D721Med (cell line): ENCODE measurements around the gene SLC4A9.

Experiments used
- DNase-seq: peaks from one replicate; pipeline ENCODE4 v3.0.0; 2011; ENCODE audit warnings: low spot score; ENCODE audit not compliant: insufficient read length
- FAIRE-seq: peaks from 2 replicates; lab custom pipeline; 2011; peaks lifted over from hg19 to GRCh38; lab: Jason Lieb, UNC
- TF ChIP-seq, protein P1 (sequence below): IDR thresholded peaks from 2 replicates; pipeline ENCODE4 v1.5.1; 2012; ENCODE audit warnings: mild to moderate bottlenecking, control low read depth; ENCODE audit not compliant: insufficient read depth; ENCODE audit errors: missing control alignments

The SLC4A9 gene

DNA sequence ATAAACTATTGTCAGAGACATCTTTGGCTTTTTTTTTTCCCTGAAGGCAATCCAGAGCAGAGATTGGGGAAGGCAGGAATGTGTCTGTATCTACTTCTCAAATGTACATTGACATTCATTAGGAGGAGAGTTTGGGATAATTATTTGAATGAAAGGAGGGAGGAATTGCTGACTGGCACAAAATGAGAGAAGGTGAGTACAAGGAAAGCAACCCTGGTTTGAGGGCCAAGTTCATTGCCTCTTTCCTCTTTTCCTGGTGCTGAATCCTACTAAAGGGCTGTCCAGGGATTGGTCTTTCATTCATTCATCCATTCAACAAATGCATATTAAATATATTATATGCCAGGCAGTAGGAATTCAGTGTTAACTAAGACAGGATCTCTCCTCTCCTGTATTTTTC lies 22.9 kb downstream of the SLC4A9 start:
- DNase-seq, result no peak
- TF ChIP-seq, protein P1, sequence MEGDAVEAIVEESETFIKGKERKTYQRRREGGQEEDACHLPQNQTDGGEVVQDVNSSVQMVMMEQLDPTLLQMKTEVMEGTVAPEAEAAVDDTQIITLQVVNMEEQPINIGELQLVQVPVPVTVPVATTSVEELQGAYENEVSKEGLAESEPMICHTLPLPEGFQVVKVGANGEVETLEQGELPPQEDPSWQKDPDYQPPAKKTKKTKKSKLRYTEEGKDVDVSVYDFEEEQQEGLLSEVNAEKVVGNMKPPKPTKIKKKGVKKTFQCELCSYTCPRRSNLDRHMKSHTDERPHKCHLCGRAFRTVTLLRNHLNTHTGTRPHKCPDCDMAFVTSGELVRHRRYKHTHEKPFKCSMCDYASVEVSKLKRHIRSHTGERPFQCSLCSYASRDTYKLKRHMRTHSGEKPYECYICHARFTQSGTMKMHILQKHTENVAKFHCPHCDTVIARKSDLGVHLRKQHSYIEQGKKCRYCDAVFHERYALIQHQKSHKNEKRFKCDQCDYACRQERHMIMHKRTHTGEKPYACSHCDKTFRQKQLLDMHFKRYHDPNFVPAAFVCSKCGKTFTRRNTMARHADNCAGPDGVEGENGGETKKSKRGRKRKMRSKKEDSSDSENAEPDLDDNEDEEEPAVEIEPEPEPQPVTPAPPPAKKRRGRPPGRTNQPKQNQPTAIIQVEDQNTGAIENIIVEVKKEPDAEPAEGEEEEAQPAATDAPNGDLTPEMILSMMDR, result no peak
- no peak for FAIRE-seq

DNA sequence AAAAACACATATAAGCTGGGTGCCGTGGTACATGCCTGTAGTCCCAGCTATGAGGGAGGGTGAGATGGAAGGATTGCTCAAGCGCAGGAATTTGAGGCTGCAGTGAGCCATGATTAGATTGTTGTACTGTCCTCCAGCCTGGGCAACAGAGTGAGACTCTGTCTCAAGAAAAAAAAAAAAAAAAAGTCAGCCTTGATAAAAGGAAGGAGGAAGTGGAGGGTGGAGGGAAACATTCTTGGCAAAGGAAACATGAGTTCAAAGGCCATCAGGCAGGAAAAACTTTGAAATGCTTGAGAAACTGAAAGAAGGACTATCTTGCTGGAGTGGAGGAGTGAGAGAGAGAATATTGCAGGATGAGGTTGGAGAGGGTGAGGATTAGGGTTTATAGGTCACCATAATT lies 23.3 kb downstream of the SLC4A9 start:
- FAIRE-seq, result no peak
- TF ChIP-seq, protein P1, result no peak
- DNase-seq, result no peak

DNA sequence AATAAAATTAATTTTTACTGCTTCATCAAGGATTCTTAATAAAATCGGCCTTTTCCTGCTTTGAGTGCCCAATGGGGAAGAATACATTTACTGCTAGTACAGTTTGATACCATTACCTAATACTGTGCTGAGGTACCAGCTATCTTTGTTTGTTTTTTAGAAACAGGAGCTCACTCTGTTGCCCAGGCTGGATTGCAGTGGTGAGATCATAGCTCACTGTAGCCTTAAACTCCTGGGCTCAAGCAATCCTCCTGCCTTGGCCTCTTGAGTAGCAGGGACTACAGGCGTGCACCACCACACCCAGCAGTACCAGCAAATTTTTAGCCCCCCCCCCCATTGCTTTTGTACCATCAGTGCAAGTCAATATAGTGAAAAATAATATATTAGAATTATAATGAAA lies 28.1 kb downstream of the SLC4A9 start:
- no peak for FAIRE-seq
- TF ChIP-seq, protein P1, result no peak
- DNase-seq, result no peak

DNA sequence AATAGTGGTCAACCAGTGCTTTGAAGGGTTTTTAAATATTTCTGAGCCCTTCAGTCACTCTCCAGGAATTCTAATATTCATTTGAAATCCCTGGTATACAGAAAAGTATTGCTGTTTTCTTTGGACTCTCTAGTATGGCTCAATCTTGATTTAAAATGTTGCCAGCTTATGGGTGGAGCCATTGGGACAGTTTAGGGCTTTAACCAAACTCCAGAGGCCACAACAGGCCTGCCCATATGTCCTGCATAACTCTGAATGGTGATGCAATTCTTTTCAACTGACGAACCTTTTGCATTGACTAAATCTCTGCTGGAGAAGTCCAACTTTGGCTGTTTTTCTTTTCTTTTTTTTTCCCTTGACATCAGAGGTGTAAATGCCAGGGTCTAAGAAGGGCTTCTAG lies 31.3 kb downstream of the SLC4A9 start:
- no peak for FAIRE-seq
- no peak for DNase-seq
- TF ChIP-seq, protein P1, result no peak

DNA sequence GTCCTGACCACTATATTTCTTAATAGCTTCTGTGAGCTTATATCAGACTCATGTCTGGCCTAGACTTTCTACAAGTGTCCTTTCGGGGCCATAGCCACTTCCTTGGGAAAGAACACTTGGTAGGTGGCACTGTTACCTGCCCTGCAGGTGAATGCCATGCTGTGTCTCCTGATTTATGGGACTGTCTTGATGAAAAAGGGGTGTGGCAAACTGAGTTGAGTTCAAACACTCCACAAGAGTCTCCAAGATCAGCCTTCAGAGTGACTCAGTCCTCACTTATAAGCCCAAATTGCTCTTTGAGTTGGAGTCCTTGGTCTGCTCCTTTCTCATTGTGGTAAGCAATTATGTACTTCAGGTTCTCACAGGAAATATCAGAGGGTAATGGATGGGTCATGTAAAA lies 31.7 kb downstream of the SLC4A9 start:
- DNase-seq (no peak), FAIRE-seq (no peak)
- TF ChIP-seq, protein P1, result no peak

DNA sequence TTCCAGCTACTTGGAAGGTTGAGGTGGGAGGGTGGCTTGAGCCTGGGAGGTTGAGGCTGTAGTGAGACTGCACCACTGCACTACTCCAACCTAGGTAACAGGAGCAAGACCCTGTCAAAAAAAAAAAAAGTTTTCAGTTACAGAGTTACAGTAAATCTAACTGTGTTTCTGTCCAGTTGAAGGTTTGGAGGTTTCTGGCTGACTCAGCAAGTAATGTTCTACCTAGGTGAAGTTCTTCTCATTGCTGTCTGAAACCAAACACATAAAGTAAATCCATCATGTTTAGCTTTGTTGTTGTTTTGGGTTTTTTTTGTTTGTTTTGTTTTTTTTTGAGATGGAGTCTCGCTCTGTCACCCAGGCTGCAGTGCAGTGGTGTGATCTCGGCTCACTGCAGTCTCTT lies 33.7 kb downstream of the SLC4A9 start:
- TF ChIP-seq, protein P1, result no peak
- FAIRE-seq (no peak), DNase-seq (no peak)

DNA sequence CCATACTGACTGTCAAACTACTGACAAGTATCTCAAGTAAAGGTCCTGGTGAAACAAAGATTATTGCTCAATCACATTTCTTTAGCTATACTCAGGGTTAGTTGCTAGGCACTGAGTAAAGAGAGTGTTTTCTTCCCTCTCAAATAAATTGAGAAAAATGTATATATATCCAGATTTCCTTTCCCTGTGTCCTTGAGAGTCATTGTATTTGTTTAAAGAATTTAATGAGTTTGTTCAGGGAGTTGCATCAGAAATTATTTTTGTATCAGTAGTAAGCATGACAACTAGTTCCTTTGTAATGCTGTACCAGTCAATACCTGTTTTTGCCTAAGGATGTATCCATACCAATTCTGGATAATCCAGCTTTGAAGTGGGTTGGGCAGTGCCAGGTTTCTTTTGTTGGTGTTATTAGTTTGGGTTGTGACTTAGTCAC lies 38.4 kb downstream of the SLC4A9 start:
- FAIRE-seq, result no peak
- DNase-seq, result no peak
- TF ChIP-seq, protein P1, result no peak
